ENCODE measurements around the gene TNFRSF18. TPM values are rescaled to one million over a fixed set of nuclear protein-coding genes. Genes with fewer than 3 reads are reported as not detected.
"Not testable (repeated sequence)": the region's sequence is repeated elsewhere in the genome, so short reads cannot be mapped to it uniquely, and the experiment has no call there.

TNFRSF18 gene
- polyA plus RNA-seq, 1 donor, result 0.38 TPM

- DNase-seq, result no peak
Observed at GRCh38 chr1:1179346-1179982, 26.9 kb downstream of the TNFRSF18 start.

GRCh38 chr1:1178794-1179331 is 27.5 kb downstream of the TNFRSF18 start:
- no peak for DNase-seq

GRCh38 chr1:1177452-1178206 is 28.8 kb downstream of the TNFRSF18 start:
- no peak for DNase-seq

GRCh38 chr1:1176931-1177330 is 29.5 kb downstream of the TNFRSF18 start:
- DNase-seq, result no peak

- DNase-seq, result not testable (repeated sequence)
Observed at GRCh38 chr1:1176063-1176761, 30.2 kb downstream of the TNFRSF18 start.

GRCh38 chr1:1175221-1176062 is 30.9 kb downstream of the TNFRSF18 start:
- no peak for DNase-seq

- DNase-seq, result peak; percentile 78
Observed at GRCh38 chr1:1173793-1174415, 32.5 kb downstream of the TNFRSF18 start, which contains the start of gene TTLL10. Gene TTLL10, plus strand, starts transcription at chr1:1173880. Its CDS starts 5,336 bp downstream, at chr1:1179216.

- no peak for DNase-seq
Observed at GRCh38 chr1:1173061-1173792, 33.2 kb downstream of the TNFRSF18 start.

- no peak for DNase-seq
Observed at GRCh38 chr1:1171546-1172340, 34.6 kb downstream of the TNFRSF18 start.

- no peak for DNase-seq
Observed at GRCh38 chr1:1171161-1171545, 35.2 kb downstream of the TNFRSF18 start.

GRCh38 chr1:1170215-1171091 is 35.9 kb downstream of the TNFRSF18 start:
- no peak for DNase-seq

- no peak for DNase-seq
Observed at GRCh38 chr1:1169429-1170214, 36.8 kb downstream of the TNFRSF18 start.

- no peak for DNase-seq
Observed at GRCh38 chr1:1168451-1169411, 37.7 kb downstream of the TNFRSF18 start.

- DNase-seq, result no peak
Observed at GRCh38 chr1:1167841-1168450, 38.4 kb downstream of the TNFRSF18 start.

GRCh38 chr1:1167398-1167821 is 39.0 kb downstream of the TNFRSF18 start:
- no peak for DNase-seq
